ENCODE results near the gene FGR.

The FGR gene

DNA sequence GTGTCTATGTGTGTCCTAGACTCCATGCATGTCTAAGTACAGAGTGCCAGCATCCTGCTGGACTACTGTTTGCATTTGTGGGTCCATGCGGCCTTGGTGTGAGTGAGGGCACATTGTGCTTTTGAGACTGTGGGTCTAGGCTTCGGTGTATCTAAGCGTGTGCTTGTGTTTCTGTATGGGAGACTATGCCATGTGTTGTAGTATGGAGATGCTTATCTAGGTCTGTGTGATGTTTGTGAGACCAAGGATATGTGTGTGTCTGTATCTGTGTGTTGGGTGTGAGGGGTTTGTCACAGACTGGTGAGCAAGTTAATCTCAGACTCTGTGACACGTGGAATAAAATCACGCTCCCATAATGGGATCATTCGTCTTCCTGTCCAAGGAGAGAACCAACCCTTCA is 45.5 kb downstream of the FGR start:
- DNase-seq (ENCODE audit: low read depth in 2 of 2) = no peak

DNA sequence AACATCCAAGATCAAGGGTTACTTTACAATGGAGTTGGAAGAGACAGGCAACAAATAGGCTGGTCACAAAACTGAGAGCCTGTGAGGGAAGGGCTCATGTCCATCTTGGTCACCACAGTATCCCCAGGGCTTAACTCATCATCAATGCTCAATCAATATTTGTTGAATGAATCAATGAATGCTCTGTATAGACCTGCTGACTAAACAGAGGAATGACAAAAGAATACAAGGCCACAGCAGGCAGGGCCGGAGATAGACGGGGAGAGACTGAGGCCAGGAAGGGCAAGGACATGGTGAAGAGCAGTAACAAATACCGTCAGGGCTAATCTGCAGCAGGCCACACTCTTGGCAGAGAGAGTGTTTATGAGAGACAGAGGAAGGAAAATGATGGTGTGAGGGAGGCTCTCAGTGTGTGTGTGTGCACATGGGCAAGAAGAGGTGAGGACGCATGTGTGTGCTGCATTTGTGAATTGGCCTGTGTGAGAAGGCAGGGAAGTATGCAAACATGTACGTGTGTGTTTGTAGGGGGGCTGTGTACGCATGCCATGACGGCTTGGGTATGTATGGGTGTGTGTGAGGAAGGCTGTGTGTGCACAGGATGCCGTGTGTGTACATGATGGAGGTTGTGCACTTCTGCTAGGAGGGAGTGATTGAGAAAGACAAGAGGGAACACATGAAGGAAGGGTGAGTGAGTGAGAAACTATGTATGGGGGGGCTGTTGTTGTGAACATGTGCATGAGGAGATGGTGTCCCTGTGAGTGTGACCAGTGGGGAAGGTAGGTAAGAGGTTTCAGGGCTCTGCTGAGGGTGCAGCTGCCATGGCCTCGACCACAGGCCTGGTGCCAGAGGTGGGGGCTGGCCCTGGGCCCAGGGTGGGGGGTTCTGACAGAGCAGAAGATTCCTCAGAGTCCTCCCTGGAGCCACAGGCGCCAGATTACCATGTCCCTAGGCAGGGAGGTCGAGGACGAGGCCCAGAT is 46.4 kb downstream of the FGR start:
- DNase-seq (ENCODE audit: low read depth in 2 of 2) = no peak

DNA sequence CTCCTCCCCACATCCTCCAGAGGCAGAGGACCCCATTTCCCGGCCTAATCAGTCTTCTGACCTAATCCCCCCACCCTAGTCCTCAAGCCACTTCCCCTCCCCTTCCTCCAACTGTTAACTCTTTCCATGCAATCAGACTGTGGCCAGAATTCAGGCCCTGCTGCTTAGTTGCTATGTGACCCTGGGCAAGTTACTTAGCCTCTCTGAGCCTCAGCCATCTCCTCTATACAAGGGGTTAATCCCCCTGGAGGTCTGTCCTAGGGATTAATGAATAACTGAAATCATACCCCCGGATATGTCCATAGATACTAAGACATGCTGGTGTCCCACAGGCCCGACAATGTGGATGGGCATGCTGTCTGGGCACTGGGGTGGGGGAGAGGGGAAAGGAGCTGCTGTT is 49.3 kb downstream of the FGR start:
- DNase-seq (ENCODE audit: low read depth in 2 of 2) = no peak

DNA sequence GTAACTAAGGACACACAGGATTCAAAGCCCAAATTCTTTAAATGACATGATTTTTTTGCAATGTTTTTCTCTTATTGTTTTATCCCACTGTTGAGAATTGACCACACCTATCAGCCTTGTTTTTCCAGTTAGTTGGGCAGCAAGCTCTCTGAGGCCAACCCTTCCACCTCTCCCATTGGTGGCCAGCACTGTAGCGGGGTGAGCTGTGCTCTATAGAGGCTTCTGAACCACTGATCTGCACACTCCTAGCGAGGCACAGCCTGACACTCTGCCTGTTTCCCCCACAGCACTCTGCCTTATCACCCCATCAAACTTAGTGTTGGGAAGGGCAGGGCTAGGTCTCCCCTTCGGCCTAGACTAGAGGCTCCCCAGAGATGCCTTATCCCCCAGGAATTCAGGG is 50.5 kb downstream of the FGR start:
- DNase-seq (ENCODE audit: low read depth in 2 of 2) = no peak

DNA sequence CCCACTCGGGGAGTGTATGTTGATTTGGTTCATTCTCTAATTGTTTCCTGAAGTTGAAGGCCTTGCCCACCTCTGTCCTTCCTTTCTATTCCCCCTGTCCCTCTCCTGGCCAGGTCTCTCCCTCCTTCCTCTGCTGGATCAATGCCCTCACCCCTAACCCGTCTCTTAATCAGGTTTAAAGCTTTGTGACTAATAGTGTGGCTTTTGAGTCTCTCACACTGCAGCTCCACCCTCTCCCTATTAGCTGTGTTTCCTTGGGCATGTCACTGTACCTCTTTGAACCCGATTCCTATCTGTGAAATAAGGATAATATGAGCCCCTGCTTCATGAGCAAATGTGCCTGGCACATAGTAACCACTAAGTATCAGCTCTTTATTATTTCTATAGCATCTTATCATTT is 51.5 kb downstream of the FGR start:
- no peak for DNase-seq (ENCODE audit: low read depth in 2 of 2)

GRCh38 chr1:27581823-27582243 is 53.2 kb downstream of the FGR start:
- no peak for DNase-seq (ENCODE audit: low read depth in 2 of 2)

GRCh38 chr1:27577504-27578188 is 57.3 kb downstream of the FGR start:
- DNase-seq (ENCODE audit: low read depth in 2 of 2) = no peak

DNA sequence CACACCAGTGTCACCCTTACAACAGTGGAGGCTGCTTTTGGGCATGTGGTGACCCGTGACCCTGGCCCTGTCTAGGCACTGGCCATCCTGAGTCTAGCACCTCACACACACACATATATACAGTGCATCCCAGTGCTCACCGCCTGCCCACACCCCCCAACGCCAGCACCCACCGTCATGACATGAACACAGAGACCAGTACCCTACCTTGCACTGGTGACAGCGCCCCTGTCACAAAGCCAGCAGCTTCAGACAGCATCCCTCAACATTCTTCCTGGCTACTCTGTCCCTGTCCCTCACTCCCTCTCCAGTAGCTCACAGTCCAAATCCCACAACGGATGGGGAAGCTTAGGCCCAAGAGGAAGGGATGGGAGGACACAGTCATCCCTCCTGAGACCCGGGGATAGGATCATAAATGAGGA is 58.2 kb downstream of the FGR start:
- DNase-seq (ENCODE audit: low read depth in 2 of 2) = no peak

DNA sequence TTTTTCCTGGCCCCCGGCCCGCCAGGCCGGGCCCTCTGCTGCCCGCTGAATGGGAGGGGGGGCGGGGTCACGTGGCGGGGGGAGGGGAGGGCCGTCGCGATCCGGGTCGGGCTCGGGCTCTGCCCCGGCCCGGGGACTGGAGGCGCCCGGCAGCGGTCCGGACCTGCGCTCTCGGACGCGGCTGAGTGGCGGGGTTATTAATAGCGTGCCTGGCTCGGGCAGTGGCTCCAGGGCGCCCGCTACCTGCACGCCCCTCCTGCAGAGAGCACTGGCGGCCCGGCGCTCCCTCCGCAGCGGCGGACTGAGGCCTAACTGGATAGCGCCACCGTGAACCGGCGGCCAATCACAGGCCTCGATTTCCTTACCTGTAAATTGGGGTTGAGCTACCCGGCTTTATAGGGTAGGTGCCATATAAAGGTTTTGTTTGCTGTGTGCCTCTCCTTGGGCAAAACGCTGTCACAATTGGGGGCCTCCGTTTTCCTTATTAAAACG is 59.1 kb downstream of the FGR start:
- DNase-seq (ENCODE audit: low read depth in 2 of 2) = no peak

DNA sequence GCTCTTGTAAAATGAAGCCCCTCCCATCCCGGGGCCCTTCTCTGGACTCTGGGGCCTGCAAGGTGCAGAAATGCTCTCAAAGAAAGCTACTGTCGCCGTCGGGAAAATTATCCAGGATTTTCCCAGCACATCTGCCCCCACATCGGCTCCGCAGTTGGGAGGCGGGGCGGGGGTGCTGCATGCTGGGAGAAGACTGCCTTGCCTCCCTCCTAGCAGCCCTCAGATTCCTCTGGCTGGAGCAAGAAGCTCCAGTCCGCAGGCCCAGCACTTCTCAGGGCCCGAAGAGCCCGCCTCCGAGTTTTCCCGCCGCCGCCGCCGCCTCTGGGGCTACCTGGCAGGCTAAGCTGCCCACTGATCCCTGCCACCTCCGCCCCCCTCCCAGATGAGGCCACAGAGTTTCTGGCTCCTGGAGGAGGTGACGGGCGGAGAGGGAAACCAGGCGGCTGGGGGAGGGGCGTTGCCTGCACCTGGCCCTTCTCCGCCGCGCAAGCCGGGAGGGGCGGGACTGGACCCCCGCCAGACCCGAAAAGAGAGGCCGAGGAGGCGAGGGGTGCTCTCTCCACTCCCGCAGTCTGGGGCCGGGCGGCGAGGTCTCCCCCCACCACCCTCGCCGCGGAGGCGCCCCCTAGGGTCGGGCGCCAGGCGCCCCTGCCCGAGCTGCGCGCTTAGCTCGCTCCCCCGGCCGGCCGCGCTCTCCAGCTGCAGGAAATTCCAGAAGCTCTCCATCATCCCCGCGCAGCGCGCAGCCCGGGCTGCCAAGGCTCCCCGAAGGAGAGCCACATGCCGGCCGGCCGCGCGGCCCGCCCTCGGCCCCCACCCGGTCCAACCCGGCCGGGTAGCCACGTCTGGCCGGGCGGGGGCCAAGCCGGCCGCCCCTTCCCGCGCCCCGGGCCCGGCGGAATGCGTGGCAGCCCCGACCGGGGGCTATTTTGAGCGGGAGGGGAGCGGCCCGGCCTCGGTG is 59.8 kb downstream of the FGR start:
- DNase-seq (ENCODE audit: low read depth in 2 of 2) = no peak

DNA sequence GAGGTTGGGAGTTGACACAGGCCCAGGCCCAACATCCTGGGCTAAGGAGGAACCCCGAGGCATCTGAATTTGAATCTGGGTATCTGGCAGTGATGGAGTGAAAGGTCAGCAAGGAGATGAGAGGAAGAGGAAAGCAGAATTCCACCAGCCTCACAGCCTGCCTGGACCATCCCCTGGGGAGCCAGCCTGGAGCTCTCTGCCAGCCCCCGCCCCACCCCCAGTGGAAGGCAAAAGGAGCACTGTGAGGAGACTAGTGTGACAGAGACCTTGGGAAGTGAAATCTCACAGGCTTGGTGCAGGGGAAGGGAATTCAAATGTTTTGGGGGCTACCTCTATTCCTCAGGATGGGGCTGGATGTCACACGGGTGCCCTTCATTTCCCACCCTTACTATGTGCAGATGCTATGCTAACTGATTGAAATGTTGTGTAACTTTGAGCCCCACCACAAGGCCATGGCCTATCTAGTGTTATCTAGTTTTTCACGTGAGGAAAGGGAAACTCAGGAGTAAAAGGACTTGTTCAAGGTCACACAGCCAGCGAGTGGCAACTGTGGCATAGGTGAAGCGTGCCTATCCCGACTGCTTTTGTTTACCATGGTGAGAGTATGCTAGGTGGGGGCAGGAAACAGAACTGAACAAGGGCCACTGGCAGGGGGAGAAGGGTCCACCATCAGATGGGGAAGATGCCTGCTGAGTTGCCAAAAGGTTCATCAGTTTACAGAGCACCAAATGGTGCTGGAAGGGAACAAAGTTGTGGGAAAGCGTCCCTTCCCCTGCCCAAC is 60.8 kb downstream of the FGR start:
- no peak for DNase-seq (ENCODE audit: low read depth in 2 of 2)

DNA sequence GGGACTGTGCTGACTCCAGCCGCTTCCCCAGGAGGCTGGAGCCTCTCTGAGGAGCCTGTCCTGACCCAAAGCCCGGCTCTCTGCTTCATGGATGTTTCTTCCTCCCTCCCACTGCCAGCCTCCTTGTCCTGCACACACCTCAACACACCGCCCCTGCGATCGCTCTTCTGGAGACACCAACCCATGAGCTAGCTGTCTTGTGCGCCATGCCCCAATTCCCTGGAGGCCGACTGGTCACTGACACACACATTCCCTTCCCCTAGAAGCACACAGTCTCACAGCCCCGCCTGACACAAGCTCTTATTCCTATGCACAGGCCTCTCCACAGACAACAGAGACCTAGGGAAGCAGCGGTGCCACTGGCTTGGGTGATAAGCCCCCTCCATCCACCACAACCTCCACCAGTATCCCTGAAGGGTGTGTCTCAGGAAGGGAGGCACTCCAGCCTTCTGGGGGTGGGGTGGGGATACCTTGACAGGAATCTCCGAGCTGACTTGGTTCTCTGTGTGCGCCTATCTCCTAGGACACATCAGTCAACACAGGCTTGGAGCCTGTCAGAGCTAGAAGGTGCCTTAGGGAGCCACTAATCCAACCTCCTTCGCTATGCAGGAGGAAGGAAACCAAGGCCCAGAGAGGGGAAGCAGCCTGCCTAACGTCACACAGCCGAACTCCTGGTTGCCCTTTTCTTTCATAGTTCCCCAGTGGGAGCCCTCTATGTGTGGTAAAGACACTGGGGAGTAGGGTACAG is 62.1 kb downstream of the FGR start:
- no peak for DNase-seq (ENCODE audit: low read depth in 2 of 2)

DNA sequence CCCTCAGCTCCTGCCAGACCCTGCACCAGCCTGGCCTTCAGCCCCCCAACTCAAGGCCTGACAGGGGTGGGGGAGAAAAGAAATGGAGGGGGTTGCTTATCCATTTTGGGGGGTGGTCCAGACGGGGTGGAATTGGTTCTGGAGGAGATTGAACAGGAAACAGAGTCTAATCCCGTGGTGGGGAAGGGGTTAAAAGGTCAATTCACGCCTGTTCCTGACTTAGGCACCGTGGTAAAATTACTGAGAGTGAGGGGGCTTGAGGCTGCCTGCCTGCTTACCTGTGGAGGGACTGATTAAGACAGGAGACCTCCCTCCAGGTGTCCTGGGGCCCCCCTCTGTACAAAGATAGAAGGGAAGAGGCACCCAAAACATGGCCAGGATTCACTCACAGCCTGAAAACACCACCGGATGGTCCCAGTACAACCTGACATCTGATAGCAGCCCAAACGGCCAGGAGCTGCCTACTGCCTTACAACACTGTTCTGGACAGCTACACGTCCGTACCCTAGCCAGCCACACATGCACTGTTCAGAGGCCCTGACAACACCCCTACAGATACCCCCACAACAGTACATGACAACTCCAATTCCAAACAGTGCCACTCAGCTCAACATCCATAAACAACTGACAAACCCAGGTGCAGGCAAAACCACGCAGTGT is 62.8 kb downstream of the FGR start:
- DNase-seq (ENCODE audit: low read depth in 2 of 2) = no peak

DNA sequence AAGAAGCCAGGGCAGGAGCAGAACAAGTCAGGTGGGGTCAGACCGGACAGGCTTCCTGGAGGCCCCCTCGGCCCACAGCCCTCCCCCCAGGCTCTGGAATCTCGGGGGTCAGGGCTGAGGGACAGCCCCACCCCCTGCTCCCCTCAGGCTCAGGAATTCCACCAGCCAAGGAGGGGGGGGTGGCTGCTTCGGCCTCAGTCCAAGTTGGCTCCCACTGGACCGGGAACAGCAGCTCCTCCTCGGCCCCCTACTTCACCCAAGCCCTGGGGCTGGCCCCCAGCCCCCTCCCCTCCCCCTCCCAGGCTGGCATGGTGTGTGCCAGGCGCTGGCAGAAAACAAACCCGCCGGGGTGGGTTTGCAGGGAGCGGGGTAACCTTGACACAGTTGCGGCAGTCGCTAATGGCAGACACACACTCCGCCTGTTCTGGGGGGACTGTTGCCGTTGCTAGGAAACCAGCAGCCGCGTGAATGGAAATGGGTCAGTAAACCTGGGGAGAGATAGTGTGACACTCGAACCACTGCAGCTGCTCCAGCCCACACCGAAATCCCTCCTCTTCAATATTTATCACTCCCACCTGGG is 63.5 kb downstream of the FGR start:
- DNase-seq (ENCODE audit: low read depth in 2 of 2) = no peak

DNA sequence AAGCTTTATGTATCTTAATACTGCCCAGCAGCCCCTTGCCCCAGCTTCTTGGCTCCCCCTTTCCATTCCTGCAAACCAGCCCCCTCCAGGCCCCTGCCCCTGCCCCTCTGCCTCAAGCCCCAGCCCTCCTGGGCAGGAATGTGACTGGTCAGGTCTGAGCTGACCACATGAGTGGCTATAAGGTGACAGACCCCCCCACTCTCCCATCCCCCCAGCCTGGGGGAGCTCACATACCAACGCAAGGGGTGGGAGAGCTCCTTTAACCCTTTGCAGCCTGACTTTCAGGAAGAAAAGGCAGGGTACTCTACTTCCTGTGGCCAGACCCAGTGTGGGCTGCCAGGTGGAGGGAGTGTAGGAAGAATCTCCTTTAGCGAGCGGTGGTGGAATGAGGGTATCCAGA is 64.2 kb downstream of the FGR start:
- no peak for DNase-seq (ENCODE audit: low read depth in 2 of 2)

DNA sequence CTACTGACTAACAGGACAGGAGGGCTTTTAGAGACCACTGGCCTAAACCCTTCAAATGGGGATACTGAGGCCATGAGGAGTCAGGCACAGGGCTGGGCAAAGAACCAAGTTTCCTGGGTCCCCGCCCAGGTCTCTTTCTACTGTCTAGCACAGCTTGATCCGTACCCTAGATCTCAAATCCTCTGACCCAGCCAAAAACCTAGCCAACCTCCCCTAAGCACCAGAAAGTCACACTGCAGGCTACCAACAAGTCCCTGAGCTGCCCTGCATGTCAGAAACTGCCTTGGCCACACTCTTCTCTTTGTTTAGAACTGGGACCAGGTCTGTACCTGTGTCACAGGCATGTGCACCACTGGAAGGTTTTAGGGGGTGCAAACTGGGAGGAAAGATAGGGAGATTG is 64.6 kb downstream of the FGR start:
- no peak for DNase-seq (ENCODE audit: low read depth in 2 of 2)

GRCh38 chr1:27569506-27570291 is 65.3 kb downstream of the FGR start:
- DNase-seq (ENCODE audit: low read depth in 2 of 2) = no peak

GRCh38 chr1:27569088-27569460 is 65.9 kb downstream of the FGR start:
- DNase-seq (ENCODE audit: low read depth in 2 of 2) = no peak

Measured in stimulated activated CD8-positive, alpha-beta memory T cell treated with anti-CD3 and anti-CD28 coated beads, Interleukin-7, amount 100 ng/mL, for 4 hours (primary cell).